Measurements from ENCODE around the gene MACROD2.

MACROD2 gene

GRCh38 chr20:15578113-15578512 lies 1582.8 kb downstream of the MACROD2 start (continued):
- TF ChIP-seq, protein P1, sequence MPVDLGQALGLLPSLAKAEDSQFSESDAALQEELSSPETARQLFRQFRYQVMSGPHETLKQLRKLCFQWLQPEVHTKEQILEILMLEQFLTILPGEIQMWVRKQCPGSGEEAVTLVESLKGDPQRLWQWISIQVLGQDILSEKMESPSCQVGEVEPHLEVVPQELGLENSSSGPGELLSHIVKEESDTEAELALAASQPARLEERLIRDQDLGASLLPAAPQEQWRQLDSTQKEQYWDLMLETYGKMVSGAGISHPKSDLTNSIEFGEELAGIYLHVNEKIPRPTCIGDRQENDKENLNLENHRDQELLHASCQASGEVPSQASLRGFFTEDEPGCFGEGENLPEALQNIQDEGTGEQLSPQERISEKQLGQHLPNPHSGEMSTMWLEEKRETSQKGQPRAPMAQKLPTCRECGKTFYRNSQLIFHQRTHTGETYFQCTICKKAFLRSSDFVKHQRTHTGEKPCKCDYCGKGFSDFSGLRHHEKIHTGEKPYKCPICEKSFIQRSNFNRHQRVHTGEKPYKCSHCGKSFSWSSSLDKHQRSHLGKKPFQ (tag by site-specific recombination; IDR thresholded peaks at IDR 0.05), result no peak

- no peak for TF ChIP-seq ZNF24 (tag by site-specific recombination; IDR thresholded peaks at IDR 0.05)
- TF ChIP-seq ZNF391 (tag by site-specific recombination; IDR thresholded peaks at IDR 0.05; ENCODE audit: borderline replicate concordance, low read depth), result no peak
- no peak for TF ChIP-seq ZNF148 (tag by site-specific recombination; IDR thresholded peaks at IDR 0.05; ENCODE audit: borderline replicate concordance)
- TF ChIP-seq ZNF544 (tag by site-specific recombination; IDR thresholded peaks at IDR 0.05), result no peak
- no peak for TF ChIP-seq ZNF488 (tag by site-specific recombination; IDR thresholded peaks at IDR 0.05)
- no peak for TF ChIP-seq ZNF677 (tag by site-specific recombination; IDR thresholded peaks at IDR 0.05)
- TF ChIP-seq ZNF621 (tag by site-specific recombination; IDR thresholded peaks at IDR 0.05), result no peak
- TF ChIP-seq ZNF394 (tag by site-specific recombination; IDR thresholded peaks at IDR 0.05; ENCODE audit: borderline replicate concordance), result no peak
- no peak for TF ChIP-seq ZNF510 (tag by site-specific recombination; IDR thresholded peaks at IDR 0.05; ENCODE audit: insufficient replicate concordance)
- no peak for TF ChIP-seq ZNF624 (tag by site-specific recombination; IDR thresholded peaks at IDR 0.05)
- no peak for TF ChIP-seq ZNF776 (tag by site-specific recombination; IDR thresholded peaks at IDR 0.05; ENCODE audit: borderline replicate concordance)
- TF ChIP-seq, protein P2, sequence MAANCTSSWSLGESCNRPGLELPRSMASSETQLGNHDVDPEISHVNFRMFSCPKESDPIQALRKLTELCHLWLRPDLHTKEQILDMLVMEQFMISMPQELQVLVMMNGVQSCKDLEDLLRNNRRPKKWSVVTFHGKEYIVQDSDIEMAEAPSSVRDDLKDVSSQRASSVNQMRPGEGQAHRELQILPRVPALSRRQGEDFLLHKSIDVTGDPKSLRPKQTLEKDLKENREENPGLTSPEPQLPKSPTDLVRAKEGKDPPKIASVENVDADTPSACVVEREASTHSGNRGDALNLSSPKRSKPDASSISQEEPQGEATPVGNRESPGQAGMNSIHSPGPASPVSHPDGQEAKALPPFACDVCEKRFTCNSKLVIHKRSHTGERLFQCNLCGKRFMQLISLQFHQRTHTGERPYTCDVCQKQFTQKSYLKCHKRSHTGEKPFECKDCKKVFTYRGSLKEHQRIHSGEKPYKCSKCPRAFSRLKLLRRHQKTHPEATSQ (tag by site-specific recombination; IDR thresholded peaks at IDR 0.05), result no peak
- TF ChIP-seq, protein P3, sequence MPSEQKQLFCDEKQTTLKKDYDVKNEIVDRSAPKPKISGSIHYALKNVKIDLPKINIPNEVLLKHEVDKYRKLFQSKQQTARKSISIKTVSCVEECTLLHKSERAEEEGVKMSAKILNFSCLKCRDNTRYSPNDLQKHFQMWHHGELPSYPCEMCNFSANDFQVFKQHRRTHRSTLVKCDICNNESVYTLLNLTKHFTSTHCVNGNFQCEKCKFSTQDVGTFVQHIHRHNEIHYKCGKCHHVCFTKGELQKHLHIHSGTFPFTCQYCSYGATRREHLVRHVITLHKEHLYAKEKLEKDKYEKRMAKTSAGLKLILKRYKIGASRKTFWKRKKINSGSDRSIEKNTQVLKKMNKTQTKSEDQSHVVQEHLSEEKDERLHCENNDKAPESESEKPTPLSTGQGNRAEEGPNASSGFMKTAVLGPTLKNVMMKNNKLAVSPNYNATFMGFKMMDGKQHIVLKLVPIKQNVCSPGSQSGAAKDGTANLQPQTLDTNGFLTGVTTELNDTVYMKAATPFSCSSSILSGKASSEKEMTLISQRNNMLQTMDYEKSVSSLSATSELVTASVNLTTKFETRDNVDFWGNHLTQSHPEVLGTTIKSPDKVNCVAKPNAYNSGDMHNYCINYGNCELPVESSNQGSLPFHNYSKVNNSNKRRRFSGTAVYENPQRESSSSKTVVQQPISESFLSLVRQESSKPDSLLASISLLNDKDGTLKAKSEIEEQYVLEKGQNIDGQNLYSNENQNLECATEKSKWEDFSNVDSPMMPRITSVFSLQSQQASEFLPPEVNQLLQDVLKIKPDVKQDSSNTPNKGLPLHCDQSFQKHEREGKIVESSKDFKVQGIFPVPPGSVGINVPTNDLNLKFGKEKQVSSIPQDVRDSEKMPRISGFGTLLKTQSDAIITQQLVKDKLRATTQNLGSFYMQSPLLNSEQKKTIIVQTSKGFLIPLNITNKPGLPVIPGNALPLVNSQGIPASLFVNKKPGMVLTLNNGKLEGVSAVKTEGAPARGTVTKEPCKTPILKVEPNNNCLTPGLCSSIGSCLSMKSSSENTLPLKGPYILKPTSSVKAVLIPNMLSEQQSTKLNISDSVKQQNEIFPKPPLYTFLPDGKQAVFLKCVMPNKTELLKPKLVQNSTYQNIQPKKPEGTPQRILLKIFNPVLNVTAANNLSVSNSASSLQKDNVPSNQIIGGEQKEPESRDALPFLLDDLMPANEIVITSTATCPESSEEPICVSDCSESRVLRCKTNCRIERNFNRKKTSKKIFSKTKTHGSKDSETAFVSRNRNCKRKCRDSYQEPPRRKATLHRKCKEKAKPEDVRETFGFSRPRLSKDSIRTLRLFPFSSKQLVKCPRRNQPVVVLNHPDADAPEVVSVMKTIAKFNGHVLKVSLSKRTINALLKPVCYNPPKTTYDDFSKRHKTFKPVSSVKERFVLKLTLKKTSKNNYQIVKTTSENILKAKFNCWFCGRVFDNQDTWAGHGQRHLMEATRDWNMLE (tag by site-specific recombination; conservative IDR thresholded peaks at IDR 0.05; ENCODE audit: low read depth), result no peak
- TF ChIP-seq ZNF514 (tag by site-specific recombination; IDR thresholded peaks at IDR 0.05), result no peak
- no peak for TF ChIP-seq ZNF138 (tag by site-specific recombination; IDR thresholded peaks at IDR 0.05; ENCODE audit: borderline replicate concordance)
- H3K4me3 ChIP-seq (ENCODE audit: low read depth, low read length), result no peak overlapping the region
- H3K9me3 ChIP-seq (ENCODE audit: control insufficient read depth, insufficient read depth, low read depth, low read length), result no peaks in the 10 kb centered on the region
- H3K27ac ChIP-seq (ENCODE audit: extremely low read depth, low read depth, low read length), result no peak overlapping the region
- CTCF ChIA-PET, result no interaction called here
- POLR2A ChIA-PET, result no interaction called here
- no peaks in the 10 kb centered on the region for H3K4me1 ChIP-seq (ENCODE audit: control insufficient read depth, insufficient read depth, low read length)
- no peaks in the 10 kb centered on the region for H3K36me3 ChIP-seq (ENCODE audit: control insufficient read depth in 2 of 2, insufficient read depth in 1 of 2, low read length in 2 of 2)
Observed at GRCh38 chr20:15579688-15580087, 1584.4 kb downstream of the MACROD2 start.
